NCI-H82 treated with DMSO at 0.1 percent for 48 hours (cell line): ENCODE data around the gene PRDX1.
"Not testable (repeated sequence)": the region's sequence is repeated elsewhere in the genome, so short reads cannot be mapped to it uniquely, and the experiment has no call there.

Experiments
- DNase-seq: peaks from one replicate; lab custom pipeline; 2025; ENCODE audit not compliant: unreplicated experiment; lab: John Stamatoyannopoulos, UW

PRDX1 gene

DNA sequence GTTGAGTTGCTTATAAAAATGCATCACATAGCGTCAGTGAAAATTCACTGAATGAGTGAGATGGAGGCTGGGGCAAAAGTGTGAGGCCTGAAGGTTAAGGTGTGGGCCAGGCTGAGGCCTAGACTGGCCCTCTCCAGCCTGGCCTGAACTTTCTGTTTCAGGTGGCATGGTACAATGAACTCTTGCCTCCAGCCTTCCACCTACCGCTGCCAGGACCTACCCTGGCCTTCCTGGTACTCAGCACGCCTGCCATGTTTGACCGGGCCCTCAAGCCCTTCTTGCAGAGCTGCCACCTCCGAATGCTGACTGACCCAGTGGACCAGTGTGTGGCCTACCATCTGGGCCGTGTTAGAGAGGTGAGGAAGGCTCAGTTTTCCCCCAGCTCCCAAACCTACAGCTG lies 14.5 kb downstream of the PRDX1 start:
- no peak for DNase-seq

DNA sequence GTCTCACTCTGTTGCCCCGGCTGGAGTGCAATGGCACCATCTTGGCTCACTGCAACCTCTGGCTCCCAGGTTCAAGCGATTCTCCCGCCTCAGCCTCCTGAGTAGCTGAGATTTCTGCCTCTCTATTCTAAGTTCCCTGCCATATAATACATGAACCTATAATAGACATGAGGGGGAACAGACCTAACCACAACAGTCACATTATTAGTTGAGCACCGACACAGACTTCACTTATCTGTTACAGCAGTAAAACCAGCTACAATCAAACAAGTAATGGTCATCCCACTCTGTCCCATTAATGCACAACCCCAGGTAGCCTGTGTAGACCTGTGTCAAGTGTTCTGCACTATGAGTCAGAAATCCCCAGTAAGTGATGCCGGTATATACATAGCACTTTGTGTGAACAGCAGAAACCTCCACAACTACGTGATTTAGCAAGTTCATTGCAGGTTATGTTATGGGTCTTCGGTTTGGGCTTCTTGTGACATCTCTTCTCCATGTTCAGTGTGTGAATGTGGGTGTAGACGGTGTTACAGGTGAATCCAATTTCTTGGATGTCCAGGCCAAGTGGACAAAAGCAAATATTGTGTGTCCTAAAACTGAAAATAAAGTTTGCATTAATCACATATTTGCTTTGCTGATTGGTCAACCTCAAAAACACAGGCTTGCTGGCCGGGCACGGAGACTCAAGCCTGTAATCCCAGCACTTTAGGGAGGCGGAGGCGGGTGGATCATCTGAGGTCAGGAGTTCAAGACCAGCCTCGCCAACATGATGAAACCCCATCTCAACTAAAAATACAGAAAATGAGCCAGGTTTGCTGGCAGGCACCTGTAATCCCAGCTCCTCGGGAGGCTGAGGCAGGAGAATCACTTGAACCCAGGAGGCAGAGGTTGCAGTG lies 18.0 kb downstream of the PRDX1 start:
- DNase-seq, result no peak

GRCh38 chr1:45501505-45501859 lies 20.2 kb downstream of the PRDX1 start:
- no peak for DNase-seq

DNA sequence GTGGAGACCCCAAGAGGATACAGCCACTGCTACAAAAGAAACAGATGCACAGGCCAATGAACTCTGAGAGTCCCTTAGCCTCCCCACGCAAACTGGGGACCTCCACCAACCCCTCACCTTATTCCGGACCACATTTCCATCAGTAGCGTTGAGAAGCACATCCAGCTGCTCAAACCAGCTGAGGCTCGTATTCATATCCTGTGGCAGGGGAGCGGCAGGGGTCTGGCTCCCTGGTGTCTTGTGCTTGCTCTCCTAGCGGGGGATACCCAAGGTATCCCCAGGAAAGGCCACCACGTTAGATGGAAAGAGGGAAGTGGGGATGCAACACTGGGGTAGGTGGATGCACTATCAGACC lies 22.3 kb downstream of the PRDX1 start:
- DNase-seq, result no peak

DNA sequence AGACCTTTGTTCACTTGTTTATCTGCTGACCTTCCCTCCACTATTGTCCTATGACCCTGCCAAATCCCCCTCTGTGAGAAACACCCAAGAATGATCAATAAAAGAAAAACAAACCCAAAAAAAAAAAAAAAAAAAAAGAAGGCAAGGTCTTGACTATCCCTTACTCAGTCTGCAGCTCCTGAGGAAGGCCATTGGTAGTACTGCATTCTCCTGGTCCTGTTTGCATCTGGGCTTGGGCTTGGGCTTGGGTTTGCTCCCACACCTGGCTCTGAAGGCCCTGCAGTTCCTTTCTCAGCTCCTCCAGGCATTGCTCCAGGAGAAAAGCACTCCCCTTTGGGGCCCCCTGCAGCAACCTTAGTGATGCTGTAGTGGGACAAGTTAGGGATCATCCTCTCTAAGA lies 23.4 kb downstream of the PRDX1 start:
- no peak for DNase-seq

DNA sequence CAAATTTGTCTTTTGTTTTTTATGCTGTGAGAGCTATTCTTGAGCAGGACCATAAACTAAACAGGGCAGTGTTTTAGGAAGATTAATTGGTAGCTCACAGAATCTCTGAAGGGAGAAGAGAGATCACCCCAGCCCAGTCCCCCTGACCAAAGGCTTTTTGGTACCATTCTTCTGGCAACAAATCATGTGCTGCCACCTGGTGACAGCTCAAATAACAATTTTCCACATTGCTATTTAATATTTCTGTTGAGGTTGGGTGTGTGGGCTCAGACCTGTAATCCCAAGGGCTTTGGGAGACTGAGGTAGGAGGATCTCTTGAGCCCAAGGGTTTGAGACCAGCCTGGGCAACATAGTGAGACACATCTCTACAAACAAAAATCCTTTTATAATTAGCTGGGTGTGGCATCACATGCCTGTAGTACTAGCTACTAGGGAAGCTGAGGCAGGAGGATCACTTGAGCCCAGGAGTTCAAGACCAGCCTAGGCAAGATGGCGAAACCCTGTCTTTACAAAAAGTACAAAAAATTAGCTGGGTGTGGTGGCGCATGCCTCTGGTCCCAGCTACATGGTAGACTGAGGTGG lies 28.5 kb downstream of the PRDX1 start:
- peak; percentile 39 for DNase-seq

DNA sequence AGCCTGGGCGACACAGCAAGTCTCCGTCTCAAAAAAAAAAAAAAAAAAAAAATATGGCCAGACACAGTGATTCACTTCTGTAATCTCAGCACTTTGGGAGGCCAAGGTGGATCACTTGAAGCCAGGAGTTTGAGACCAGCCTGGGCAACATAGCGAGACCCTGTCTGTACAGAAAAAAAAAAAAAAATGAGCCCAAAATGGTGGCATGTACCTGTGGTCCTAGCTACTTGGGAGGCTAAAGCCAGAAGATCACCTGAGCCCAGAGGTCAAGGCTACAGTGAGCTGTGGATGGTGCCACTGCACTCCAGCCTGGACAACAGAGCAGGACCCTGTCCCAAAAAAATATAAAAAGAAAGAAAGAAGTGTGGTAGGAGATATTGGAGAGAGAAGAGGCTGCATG lies 29.0 kb downstream of the PRDX1 start:
- DNase-seq, result no peak

- no peak for DNase-seq
Observed at GRCh38 chr1:45491487-45492260, 30.0 kb downstream of the PRDX1 start.

DNA sequence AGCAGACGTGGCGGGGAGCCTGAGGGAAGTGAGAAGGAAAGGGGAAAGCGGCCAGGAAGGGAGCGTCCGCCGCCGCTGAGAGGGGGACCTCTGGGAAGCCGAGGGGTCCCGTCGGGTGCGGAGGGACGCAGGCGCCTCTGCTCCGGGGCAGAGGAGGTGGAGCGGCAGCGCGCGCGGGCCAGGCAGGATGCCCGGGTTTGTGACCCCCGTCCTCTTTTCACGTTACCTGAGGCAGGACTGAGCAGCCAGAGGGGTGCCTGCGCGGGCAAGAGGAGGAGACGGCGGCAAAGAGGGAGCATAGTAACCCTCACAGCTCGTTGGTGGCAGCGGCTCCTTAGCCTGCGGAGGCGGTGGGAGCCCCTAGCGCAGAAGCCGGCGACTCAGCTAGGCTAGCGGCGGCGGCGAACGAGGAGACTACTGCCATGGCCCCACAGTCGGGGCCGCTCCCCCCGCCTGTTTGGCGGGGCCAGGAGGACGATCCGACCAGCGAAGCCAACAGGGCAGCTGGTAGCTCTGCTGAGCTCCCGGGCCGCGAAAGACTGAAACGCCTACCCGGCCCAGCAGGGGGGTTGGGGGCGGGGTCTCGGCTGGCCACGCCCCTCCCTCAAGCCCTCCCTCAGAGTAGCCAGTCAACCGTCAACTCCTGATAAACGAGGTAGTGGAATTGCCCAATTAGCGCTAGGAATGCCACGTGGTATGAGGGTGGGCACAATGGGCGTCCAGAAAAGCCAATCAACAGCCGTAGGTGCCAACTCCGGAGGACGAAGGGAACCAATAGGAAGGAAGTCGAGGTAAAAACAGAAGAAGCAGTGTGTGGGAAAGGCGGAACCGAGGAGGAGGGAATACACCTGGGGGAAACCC lies 30.8 kb downstream of the PRDX1 start, which contains the start of gene TESK2:
Gene TESK2, minus strand, starts transcription at position 538 of the 861 bp plus-strand sequence. CDS start 33,378 bp downstream, outside the sequence.
- peak; percentile 100 for DNase-seq

GRCh38 chr1:45490121-45490625 lies 31.5 kb downstream of the PRDX1 start:
- DNase-seq, result no peak

DNA sequence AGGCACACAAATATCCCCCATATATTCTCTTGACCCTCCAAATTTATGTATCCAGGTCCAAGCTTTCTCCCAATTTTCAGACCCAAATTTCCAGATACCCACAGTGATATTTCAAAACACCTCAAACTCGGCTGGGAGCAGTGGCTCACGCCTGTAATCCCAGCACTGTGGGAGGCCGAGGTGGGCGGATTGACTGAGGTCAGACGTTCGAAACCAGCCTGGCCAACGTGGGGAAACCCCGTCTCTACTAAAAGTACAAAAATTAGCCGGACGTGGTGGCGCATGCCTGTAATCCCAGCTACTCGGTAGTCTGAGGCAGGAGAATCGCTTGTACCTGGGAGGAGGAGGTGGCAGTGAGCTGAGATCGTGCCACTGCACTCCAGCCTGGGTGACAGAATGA lies 32.3 kb downstream of the PRDX1 start:
- not testable (repeated sequence) for DNase-seq

DNA sequence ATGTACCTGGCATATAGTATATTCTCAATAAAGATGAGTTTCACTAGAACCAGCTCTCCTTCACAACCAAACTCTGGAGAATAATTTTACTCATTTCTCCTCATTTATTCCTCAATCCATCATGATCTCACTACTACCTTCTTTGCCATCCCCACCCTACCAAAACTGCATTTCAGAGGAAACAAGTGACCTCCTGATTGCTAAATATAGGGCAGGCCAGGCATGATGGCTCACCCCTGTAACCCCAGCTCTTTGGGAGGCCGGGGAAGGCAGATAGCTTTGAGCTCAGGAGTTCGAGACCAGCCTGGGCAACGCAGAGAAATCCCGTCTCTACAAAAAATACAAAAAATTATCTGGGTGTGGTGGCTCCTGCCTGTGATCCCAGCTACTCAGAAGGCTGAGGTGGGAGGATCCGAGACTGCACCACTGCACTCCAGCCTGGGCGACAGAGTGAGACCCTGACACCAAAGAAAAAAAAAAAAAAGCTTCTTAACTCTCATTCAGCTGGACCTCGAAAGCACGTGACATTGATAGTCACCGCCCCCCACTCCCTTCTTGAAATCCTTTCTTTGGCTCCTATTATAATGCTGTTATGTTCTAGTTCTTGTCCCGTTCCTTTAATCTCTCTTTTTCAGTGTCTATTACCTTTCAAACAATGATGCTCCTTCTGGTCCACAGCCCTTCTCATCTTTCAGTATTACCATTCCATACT lies 32.9 kb downstream of the PRDX1 start:
- DNase-seq, result no peak

DNA sequence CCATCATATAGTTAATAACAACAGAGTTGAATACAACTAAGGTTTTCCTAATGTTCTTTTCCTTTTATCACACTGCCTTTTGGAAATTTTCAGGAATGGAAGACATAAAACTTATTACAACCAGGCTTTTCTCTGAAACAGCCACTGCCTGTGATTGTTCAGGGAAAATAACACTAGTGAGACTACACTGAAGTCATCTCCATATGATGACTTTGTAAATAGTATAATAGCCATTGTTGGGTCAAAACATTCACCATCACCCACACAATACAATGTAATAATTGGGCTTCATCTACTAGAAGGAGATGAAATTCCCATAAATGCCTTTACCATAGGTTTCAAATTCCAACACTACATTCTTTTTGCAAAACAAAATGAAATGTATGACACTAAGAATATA lies 35.7 kb downstream of the PRDX1 start:
- no peak for DNase-seq

DNA sequence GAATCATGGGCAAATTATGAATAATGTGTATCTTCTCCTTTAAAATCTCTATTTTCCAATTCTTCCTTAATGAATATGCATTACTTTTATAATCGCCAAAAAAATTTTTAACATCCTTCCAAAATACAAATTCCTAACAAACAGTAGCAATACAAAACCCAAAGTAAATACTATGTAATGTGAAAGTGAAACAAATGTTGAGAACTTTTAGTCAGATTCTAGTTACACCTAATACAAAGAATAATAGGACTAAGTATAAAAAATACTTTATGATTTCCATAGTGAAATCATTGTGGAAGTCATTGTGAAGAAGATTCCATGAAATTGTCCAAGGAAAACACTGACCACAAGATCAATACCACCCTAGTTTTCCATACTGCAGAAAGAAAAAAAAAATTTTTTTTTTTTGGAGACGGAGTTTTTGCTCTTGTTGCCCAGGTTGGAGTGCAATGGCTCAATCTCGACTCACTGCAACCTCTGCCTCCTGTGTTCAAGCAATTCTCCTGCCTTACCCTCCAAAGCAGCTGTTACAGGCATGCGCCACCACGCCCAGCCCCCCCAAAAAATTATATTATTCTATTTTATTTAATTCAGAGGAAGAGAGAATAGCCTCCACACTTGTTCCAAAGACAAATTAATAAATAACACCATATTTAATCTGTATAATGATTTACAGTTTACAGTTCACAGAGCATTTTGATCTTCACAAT lies 42.5 kb downstream of the PRDX1 start:
- no peak for DNase-seq

DNA sequence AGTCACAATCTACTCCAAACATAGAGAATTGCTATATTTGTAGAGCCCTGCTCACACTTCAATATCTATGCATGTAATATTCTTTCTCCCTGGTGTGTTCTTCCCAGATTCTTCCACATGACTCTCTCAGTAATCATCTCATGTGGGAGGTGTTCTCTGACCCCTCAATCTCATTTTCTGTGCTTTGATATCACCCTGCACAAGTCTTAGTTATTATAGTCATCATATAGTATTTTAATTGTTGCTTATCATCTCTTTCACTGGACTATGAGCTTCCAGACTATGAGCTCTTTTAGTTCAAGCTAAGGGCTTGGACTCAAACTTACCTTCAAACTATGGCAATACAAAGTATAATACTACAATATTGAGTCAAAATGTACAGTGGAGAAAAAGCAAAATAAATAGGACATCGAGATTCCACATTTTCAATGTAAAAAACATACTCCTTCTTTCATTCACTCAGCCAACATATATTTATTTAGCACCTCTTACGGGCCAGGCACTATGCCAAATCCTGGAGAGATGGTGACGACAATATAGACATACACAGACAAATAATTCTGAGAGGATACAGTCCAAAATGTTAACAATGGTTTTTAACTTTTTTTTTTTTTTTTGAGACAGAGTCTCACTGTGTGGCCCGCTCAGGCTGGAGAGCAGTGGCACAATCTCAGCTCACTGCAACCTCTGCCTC lies 43.4 kb downstream of the PRDX1 start:
- DNase-seq, result no peak

- DNase-seq, result no peak
Observed at GRCh38 chr1:45477646-45478045, 44.0 kb downstream of the PRDX1 start.

GRCh38 chr1:45474194-45474593 lies 47.5 kb downstream of the PRDX1 start:
- not testable (repeated sequence) for DNase-seq

DNA sequence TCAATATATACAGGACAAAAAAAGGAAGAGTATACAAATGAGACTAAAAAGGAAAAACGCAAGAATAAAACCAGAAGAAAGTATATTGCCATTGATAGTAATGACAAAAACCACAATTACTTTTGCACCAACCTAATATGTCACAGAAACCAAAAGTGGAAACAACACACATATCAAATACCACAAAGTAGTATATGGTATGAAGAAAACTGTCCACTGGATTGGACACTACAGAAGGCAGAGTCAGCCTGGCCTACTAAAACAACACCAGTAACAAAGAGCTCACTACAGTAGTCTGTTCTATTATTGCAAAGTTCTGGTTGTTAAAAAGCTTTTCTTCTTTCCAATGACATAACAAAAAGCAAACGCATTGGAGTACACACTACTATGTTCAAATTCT lies 48.4 kb downstream of the PRDX1 start:
- DNase-seq, result no peak

DNA sequence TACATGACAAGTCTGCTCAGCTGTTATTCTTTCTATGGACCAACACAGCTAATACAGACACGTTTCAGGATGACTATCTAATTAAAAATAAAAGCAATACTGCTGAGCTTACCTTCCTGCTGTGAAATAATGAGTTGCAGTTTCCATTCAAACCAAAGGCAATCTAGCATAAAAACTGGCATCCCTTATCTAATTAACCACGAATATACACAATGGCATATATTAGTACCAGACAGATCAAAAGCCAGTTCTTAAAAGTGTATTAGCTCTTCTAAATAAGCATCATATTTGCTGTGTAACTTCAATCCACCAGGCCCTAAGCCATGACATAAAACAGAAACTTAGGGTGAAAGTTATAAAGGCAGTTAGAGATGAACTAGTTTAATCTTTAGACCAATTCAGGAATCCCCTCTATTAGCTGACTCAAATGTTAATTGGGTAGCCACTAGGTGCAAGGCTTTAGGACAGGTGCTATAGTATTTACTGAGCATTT lies 51.3 kb downstream of the PRDX1 start:
- no peak for DNase-seq
